HG03280 (cell line): ENCODE data around the gene PREB.

Experiments used
- ATAC-seq: cut with Tn5 transposase; IDR thresholded peaks from one replicate; pipeline ENCODE4 v1.9.1; 2021; ENCODE audit warnings: mild to moderate bottlenecking, moderate library complexity; ENCODE audit not compliant: unreplicated experiment

The PREB gene

DNA sequence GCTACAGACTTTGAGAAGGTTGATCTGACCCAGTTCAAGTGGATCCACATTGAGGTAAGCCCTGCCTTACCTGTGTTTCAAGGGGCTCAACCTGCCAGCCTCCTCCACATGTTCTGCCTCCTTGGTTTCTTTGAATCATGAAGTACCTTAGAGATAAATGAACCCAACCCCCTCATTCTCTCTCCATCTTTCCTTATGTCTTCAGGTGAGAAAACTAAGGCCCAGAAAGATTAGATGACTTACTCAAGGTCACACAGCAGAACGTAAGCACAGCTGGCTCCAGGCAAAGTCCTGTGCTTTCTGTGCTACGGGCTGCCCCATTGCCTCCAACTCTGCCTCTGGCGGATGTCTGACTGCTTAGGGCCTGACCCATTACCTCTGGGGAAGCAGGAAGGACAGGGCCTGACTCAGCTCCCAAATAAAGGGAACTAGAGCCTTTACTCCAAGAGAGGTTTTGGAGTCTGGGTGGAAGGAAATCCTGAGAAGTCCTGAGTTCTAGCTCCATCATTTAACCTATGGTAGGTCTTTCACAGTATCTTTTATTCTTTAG is 37.6 kb downstream of the PREB start:
- no peak for ATAC-seq

DNA sequence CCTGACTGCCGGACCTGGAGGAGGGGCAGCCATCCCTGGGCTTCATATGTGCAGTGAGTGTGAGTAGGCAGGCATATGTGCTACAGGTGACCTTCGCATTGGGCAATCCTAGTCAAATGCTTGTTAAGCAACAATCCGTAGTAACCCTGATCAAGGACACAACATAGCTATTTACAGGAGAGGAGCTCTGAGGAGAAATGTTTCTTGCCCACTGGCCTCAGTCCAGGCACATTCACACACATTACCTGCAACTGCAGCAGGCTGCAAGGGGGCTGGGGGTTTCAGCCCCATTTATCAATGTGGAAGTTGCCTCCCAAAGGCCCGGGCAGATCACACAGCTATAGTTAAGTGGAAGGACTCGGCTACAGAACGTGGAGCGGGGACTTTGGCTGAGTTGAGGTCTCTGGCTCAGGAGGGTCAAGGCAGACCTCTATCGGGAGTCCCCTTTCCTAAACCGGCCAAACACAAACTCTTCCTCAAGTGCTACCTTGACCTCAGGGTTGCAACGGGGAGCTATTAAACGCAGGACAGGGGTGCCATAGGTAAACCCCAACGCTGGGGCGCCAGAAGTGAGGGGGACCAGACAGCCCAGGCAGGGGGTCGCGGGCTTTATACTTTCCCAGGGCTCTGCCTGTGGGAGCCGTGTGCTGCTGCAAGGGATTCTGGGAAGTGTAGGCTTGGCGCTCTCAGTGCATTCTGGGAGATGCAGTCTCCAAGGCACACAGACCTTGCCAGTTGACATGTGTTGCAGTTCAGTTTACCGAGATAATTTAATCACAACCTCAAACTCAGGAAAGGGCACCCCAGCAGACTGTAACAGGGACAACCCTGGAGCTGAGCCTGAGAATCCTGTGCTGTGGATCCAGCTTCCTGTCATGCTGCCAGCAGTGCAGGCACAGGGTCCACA is 38.4 kb downstream of the PREB start:
- no peak for ATAC-seq

DNA sequence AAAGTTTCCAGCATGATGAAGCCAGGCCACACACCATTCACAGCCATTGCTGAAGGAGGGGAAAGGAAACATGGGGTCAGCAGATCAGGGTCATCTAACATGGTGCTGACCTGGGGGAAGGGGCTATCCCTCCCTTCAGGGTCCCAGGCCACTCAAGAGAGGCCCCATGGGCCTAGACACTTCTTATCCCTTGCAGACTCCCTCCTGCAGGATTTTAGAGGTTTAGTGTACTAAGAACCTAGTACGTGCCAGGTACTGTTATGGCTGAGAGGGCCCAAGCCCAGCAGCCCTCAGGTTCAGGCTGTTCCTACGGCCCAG is 39.0 kb downstream of the PREB start:
- ATAC-seq, result no peak

DNA sequence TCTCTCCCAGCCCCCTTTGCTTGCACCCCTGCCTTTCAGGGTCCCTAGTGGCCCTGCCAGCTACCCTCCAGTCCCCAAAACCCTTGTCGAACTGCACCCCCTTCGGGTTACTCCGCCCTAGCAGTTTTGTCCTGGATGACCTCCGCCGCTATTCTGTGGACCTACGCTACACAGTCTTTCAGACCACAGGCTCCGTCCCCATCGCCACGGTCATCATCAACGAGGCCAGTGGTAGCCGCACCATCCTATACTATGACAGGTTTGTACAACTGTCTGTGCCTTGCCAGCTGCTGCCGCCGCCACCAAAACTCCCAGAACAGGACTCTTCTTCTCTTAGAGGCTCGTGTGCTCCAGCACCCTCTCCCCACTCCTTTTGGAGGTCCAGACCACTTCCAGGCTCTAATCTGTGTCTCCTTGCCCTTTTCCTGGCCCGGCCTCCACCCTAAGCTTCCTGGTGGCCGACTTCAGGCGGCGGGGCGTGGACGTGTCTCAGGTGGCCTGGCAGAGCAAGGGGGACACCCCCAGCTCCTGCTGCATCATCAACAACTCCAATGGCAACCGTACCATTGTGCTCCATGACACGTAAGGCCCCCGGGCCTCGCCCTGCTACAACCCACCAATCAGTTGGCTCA is 40.0 kb downstream of the PREB start:
- ATAC-seq, result no peak

DNA sequence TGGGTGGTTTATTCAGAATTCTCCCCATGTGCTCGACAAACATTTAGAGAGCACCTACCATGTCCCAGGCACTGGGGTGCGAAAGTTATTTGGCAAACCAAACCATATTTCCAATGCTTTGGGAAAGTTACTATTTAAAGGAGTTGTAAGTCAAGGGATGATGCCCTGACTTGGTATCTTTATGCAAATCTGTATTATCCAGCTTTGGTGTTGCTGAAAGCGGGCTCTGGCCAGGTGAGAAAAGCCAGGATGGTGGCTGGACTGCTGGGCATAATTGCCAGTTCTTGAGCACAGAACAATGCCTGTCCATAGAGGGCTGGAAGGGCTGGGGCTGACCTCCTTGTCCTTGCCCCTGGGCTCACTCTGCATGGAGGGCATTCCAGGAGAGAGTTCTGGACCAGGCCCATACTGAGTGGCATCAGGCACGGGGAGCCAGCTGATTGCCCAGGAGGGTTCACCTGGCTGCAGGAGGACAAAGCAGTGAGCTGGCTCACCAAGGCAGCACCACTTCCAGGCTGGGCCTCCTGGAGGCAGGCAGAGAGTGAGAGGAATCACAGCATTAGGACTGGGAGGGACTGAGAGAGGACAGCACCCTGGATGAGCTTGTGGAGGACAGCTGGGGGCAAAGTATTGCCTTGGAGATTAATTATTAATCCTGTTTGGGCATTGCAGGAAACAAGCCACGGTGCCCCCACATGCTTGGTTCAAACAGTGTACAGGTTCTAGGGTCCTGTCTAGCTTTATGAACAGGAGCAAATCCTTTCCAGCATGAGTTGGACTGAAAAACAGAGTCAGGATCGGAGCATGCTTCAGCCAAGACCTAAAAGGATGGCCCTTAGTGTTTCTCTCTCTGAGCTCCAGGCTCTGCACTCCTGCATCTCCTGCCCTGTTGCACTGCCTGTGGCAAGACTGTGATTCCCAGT is 40.7 kb downstream of the PREB start:
- no peak for ATAC-seq

DNA sequence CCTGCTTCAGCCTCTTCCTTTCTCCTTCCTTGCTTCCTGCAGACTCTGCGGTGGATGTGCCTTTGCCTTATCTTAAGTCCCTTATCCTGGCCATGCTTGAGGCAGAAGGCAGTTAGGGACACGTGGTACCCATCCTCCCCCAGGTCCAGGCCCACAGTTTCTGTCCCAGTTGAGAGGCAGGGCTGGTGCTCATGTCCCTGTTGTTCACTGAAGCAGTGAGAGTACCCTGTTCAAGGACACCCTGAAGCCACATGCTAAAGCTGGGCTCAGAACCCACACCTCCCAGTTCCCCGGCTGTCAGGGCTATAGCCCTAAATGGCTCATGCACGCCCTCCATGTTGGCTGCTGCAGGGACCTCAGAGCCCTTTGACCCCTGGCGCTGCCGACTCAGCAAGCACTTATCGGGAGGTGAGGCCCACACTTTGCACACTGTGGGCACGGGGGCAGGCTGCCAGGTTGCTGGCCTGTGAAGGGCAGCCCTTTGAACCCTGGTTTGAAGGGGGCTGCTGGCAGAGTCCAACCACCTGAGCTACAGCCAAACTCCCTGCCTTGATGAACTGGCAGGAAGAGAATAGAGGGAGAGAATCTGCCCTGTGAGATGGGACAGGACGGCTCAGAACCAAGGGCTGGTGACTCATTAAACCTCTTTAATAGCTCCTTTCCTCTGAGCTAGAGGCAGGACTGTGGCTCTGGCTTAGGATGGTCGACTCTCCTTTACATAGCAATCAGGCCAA is 41.6 kb downstream of the PREB start:
- no peak for ATAC-seq

DNA sequence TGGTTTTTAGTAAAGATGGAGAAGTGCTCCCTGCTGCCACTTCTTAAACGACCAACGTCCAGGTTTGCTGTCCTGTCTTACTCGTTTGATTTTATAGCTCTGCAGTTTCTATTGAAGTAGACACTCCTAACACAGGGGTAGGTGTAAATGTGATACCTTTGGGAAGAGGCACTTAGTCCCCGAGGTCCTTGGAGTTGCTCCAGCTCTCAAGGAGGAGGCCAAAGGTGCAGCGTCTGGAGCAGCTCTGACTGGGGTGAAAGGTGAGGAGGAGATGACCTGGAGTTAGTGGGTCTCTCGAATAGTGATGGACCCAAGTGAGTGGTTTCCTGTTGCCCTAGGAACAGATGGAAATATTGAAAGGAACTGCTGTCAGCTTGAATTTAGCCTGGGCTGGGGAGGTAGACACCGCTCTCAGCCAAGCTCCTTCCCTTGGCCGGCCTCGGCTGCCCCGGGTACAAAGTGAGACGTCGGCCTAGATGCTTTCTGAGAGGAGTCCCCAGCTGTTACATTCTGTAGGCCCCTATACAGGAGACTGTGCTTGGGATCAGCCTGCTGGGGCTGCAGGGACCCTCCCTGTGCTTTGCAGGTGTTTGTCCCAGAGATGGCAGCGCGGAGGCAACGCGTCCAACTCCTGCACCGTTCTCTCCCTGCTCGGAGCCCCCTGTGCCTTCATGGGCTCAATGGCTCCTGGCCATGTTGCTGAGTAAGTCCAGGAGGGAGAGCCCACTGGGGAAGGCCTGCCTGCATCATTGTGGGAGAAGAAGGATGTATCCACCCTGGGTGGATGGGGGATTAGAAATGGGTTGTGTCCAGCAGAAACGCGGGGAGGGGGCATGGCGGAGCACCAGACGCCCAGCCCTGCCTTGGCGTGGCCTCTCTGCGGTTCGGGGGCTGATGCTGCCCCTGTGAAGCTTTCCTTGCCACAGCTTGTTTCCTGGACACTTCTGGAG is 42.4 kb downstream of the PREB start:
- ATAC-seq, result no peak

DNA sequence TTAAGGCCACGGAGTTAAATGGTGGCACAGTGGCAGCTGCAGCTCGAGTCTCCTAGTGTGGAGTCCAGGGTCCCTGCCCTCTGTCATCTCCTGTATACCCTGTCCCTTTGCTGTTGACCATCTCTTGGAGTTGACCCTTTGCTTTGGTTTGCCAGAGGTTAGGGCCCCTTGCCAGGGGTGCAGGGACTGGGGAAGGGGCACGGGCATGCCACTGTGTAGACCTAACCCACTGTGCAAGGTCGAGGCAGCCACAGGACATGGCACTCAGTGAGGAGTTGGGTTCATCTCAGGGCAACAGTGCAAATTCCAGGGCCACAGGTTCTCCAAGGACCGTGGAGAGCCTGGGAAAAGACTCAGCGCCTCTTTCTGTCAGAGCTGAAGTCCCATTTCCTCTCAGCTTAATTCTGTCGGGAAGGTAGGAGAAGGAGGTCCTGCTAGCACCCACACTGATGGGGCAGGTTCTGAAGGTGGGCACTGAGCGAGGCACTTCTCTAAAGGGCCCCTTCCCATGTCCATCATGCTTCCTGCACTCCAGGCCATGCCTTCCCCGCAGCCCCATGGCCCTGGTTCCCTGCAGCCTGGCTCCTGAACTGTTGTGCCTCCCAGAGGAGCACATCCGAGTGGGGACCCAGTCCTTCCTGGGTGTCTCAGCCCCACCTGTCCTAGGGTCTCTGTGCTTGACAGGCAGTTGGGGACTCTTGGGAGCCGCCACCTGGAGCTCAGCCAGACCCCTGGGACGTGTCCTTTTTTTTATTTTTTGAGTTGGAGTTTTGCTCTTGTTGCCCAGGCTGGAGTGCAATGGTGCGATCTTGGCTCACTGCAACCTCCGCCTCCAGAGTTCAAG is 45.1 kb downstream of the PREB start:
- no peak for ATAC-seq

DNA sequence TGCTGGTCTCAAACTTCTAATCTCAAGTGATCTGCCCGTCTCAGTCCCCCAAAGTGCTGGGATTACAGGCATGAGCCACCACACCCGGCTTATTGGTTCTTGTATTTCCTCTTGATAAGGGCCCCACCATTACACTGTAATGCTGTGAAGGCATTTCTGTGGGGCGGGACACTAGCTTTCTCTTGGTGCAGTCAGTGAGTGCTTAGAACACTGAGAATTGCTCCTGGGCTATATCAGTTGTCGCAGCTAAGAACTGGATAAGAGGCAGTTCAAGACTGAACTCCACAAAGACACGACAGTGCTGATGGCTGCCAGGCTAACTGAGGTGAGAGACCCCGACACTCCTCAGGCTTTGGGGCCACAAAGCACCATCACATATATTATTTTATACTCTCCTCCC is 45.8 kb downstream of the PREB start:
- no peak for ATAC-seq

DNA sequence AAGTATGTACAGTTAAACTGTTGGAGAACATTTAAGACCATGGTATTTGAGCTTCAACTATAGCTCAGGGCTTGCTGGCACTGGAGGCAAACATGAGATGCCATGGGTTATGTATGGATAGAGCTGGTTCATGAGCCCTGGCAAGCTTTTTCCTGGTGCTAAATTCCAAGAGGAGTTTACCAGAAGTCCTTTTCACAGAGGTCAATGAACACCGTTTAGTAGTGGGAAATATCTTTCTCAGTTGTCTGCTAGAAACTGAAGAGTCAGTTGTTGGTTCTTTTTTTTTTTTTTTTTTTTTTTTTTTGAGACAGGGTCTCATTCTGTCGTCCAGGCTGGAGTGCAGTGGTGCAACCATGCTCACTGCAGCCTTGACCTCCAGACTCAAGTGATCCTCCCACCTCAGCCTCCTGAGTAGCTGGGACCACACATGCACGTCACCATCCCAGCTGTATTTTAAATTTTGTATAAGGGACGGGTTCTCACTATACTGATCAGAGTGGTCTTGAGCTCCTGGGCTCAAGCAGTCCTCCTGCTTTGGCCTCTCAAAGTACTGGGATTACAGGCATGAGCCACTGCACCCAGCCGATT is 46.5 kb downstream of the PREB start:
- no peak for ATAC-seq

DNA sequence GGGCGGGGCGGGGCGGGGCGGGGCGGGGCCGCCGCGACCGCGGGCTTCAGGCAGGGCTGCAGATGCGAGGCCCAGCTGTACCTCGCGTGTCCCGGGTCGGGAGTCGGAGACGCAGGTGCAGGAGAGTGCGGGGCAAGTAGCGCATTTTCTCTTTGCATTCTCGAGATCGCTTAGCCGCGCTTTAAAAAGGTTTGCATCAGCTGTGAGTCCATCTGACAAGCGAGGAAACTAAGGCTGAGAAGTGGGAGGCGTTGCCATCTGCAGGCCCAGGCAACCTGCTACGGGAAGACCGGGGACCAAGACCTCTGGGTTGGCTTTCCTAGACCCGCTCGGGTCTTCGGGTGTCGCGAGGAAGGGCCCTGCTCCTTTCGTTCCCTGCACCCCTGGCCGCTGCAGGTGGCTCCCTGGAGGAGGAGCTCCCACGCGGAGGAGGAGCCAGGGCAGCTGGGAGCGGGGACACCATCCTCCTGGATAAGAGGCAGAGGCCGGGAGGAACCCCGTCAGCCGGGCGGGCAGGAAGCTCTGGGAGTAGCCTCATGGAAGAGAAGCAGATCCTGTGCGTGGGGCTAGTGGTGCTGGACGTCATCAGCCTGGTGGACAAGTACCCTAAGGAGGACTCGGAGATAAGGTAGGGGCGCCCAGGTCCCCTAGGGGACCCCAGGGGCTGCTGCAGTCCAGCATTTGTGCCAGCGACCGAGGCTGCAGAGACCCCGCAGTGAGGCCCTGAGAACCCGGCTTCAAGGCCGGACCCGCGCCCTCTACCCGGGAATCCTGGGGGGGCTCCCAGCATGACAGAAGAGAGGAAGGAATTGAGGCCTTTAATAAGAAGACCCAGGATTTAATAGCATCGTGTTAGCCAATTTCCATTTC is 47.5 kb downstream of the PREB start, which contains the start of gene KHK:
KHK (plus strand) TSS at position 49 of the 870 bp plus-strand sequence; CDS start at position 537, 488 bp downstream.
- ATAC-seq, result peak; percentile 7

DNA sequence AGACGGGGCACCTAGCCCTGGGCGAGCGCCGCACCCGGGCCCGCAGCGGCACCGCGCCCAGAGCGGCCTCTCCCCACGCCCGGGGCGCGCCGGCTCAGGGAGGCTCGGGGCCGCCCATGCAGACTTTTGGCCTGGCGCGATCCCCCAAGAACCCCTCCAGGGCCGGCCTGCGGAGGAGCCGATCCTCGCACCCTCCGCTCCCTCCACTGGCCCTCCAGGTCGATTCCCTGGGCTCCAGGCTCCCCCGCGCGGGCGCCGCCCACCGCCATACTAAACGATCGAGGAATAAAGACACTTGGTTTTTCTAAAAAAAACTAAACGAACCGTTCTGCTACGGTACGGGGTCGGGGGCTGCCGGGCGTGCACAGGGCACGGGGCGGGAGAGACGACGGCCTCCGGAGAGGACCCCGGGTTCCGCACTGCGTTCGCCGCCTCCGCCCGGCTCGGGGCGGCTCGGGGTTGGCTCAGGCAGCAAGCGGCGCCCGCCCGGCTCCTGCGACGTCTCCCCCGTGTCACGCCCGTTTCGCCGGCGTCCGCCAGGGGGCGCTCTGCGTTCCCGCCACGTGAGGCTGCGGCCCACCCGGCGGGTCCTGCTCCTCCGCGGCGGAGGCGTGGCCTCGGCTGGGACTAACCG is 48.2 kb downstream of the PREB start:
- peak; percentile 82 for ATAC-seq

DNA sequence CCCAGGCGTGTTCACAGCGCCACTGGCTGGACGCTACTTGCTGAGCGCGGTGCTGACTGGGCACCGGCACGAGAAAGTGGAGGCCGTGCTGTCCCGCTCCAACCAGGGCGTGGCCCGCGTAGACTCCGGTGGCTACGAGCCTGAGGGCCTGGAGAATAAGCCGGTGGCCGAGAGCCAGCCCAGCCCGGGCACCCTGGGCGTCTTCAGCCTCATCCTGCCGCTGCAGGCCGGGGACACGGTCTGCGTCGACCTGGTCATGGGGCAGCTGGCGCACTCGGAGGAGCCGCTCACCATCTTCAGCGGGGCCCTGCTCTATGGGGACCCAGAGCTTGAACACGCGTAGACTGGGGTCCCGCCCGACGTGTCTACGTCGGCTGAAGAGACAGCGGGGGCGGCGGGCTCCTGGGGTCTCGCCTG is 48.8 kb downstream of the PREB start:
- peak; percentile 4 for ATAC-seq

DNA sequence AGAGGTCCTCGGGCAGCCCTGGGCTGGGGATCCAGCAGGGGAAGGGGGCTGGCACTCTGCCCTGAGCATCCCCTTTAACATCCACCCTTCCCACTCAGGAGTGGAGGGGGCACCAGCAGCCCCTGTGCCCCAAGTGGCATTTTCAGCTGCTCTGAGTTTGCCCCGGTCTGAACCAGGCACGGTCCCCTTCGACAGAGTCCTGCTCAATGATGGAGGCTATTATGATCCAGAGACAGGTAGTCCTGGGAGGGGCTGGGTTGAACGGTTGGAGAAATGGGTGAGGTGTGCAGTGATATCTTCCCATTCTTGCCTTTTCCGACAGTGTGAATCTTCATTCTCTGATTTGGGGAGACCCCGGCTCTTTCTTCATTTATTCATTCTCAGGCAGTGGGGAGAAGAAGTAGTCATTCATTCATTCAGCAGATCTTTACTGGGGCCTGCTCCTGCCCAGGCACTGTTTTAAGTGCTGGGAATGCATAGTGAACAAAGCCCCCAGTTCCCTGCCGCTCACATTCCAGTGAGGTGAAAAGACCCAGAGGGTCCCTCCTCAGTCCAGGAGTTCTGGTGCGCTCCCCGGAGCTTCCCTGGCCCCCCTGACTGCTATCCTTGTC is 49.3 kb downstream of the PREB start:
- no peak for ATAC-seq

DNA sequence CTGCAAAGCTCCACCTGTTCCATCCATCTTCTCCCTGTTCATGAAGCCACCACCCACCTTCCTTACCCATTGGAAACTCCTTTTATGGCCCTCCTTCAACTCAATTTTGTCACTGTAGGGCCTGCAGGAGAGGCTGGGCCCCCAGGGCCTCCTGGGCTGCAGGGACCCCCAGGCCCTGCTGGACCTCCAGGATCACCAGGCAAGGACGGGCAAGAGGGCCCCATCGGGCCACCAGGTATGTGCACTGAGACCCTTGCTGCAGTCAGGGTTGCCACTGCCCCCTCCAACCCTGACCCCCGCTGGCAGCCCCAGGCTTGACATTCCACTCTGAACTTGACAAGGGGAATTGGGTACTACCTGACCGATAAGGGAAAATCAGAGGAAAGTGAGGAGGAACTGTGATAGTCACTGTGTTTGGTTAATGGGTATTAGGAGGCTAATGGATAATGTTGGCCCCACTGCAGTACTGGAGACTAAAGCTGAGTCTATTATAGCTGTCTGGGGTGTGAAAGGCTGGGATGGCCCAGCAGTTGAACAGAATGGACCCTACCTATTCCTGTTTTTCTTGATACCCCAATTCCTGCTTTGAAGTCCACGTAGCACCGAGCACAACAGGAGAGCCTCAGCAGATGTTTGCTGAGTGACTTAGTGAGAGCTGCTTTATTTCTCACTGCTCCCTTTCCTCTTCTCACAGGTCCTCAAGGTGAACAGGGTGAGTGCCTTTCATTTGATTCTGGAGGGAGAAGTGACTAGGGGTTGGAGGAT is 50.0 kb downstream of the PREB start:
- ATAC-seq, result no peak
